Activated CD8-positive, alpha-beta memory T cell treated with anti-CD3 and anti-CD28 coated beads, Interleukin-2, amount 50 U/mL, for 48 hours (primary cell): ENCODE results near the gene ZFAND5.

Experiments used
- DNase-seq: peaks from one replicate; pipeline ENCODE4 v3.0.0-alpha.2; 2020

Gene ZFAND5

GRCh38 chr9:72315510-72316311, 49.3 kb downstream of the ZFAND5 start:
- no peak for DNase-seq

DNA sequence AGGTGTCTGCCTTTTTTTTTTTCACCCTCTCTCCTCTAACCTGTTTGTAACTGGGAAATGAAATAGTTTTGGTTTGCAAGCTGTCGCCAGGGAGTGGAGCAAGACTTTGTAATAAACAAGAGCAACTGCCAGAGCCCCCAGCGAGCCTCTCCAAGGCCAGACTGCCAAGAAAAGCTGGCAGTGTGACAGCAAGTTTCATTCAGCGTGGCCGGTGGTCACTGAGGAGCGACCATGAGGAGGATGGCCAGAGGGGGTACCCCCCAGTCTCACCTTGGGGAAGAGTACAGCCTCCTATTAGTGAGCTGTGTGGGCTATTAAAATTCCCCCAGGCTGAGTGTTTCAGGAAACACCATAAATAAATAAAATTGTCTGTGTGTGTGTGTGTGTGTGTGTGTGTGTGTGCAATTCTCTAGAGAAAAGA, 49.9 kb downstream of the ZFAND5 start:
- DNase-seq: no peak

- no peak for DNase-seq
These were observed 51.5 kb downstream of the ZFAND5 start for GRCh38 chr9:72313507-72313906.

DNA sequence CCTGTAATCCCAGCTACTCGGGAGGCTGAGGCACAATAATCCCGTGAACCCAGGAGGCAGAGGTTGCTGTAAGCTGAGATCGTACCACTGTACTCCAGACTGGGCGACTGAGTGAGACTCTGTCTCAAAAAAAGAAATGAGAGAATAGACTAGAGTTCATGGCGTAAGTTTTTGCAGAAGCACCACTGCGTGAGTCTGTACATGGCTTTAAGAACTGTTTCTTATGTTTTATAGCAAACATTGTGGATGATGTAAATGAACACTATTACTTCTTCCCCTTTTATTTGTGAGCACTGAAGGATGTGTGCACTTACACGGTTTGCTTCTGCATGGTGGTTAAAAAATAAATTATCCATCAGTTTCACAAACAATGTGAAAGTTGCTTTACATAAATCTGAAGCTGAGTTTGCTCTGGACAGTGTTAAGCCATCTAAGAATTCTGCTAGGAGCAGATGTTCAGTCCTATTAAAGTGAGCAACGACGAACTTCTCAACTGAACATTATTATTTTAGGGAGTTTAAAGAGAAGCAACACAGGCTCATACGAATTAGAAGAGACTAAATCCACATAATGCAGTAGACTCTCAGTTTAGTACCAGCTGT, 52.5 kb downstream of the ZFAND5 start:
- DNase-seq: no peak

DNA sequence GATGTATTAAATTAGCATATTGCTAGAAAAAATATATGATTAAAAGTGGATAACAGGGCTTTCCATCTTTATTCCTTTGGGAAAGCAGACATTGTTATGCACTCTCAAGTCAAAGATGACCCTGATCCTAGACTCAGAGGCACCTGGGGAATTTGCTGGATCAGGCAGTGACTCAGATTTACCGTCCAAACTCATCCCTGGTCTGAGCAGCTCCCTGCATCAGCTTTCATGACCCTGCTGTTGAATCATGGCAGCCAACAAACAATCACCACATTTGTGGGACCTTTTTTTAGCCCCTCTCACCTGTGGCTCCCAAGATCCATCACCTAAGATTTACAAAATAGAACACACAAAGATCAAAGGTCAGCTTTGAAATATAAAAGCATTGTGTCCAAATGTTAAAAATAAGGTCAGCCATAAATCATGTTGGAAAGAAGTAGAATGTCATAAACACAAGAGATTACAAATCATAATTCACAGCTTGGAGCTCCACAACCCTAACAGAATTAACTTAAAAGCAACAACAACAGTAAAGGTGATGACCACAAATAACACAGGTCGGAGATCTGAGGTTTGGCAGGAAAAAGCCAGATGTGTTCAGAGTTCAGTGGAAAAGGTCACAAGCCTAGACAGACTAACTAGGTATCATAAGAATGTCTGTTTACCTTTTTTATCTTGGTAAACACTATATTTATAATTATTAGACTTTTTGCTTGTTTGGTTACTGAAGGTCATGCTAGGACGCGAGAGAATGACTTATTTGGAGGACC, 55.5 kb downstream of the ZFAND5 start:
- DNase-seq: no peak

DNA sequence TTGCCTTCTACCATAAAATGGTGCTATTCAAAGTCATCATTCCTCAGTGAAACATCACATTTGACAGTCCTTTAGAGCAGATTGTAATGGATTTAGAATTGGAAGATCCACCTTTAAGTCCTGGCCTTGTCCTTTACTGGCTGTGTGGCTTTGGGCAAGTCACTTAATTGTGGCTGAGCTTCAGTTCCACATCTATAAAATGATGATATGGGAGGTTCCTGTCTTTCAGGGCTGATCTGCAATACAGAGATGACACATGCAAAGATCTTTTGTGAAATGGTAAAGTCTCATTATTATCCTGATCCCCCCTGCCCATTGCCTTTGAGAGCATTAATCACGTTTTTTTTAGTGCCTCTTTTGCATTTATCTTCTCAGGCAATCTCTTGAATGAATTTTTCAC, 58.2 kb downstream of the ZFAND5 start:
- no peak for DNase-seq

DNA sequence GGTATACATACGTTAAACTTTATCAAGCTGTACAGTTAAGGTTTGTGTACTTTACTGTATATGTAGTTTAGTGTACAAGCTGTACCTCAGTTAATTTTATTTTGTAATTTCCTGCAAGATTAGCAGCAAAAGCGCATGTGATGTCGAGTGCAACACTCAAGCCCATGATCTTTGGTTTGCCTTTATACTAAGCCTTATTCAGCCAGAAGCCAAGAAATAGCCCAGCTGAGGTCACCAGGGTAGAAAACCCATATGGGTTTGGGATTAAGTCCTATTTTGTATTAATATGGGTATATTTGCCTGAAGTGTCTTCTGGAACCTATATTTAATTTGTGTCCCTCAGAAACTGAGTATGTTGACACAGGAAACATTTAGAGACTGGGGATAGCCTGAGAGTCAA, 59.3 kb downstream of the ZFAND5 start:
- DNase-seq: no peak

DNA sequence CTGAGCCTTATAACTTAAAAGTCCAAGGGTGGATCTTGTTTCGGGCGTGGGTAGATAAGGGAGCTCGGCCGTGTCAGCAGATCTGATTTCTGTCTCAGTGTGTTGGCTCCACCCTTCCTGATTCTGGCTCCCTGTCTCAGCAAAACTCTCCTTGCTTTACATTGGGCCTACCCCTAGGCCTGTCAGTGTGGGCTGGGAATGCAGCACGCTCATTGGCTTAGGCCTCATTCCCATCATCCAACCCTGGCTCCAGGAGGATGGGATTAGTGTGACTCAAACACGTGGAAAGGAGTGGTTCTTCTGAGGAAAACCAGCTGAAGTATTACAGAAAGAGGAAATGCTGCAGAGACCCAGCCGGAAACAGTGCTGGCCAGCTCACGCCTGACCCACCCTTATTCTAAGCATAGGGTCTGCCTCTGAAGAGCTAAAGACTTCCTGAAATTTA, 59.9 kb downstream of the ZFAND5 start:
- DNase-seq: no peak

DNA sequence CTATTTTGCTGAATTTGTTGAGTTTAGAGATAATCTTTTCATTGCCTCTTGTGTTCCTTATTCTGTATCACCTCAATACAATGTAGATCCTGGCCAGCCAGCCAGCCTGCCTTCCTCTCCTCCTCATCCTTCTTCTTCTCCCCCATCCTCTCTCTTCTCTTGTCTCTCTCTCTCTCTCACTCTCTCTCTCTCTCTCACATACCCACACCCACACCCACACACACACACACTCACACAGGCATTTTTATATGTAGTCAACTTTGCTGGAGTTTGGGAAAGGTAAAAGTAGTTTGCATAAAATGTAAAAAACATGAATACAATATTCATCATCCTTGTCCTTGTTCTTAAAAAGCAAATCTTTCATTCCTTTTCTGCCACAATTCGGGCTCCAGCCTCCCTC, 60.5 kb downstream of the ZFAND5 start:
- DNase-seq: no peak
